HG02610 (cell line): ENCODE results near the gene C2orf81.

Experiments
- ATAC-seq: cut with Tn5 transposase; IDR thresholded peaks from one replicate; pipeline ENCODE4 v1.9.1; 2021; ENCODE audit warnings: mild to moderate bottlenecking, moderate library complexity; ENCODE audit not compliant: unreplicated experiment

Gene C2orf81

GRCh38 chr2:74364533-74365505 lies 56.6 kb downstream of the C2orf81 start:
- no peak for ATAC-seq
